COLO668 (cell line): ENCODE results near the gene SPACA6.
A peak's percentile ranks its signal among the peaks of the same experiment; 100 is the strongest.
"Not testable (repeated sequence)": the region's sequence is repeated elsewhere in the genome, so short reads cannot be mapped to it uniquely, and the experiment has no call there.

ENCODE experiments used
- DNase-seq: peaks from one replicate; lab custom pipeline; 2025; ENCODE audit not compliant: unreplicated experiment; lab: John Stamatoyannopoulos, UW

SPACA6 gene

GRCh38 chr19:51693260-51693659 lies at the start of gene SPACA6:
Gene SPACA6, plus strand, starts transcription at chr19:51693330. Its CDS starts 197 bp downstream, at chr19:51693527.
- no peak for DNase-seq

- DNase-seq = no peak
Observed at GRCh38 chr19:51644636-51645271, 48.4 kb upstream of the SPACA6 start.

- not testable (repeated sequence) for DNase-seq
Observed at GRCh38 chr19:51646730-51647129, 46.4 kb upstream of the SPACA6 start, which contains the start of gene SIGLEC14. Gene SIGLEC14, minus strand, starts transcription at chr19:51646825. Its CDS starts 66 bp downstream, at chr19:51646759.

GRCh38 chr19:51647318-51647717 lies 45.8 kb upstream of the SPACA6 start:
- no peak for DNase-seq

GRCh38 chr19:51651216-51651846 lies 41.8 kb upstream of the SPACA6 start:
- DNase-seq = no peak

- DNase-seq = no peak
Observed at GRCh38 chr19:51652266-51652665, 40.9 kb upstream of the SPACA6 start.

- DNase-seq = no peak
Observed at GRCh38 chr19:51653162-51653561, 40.0 kb upstream of the SPACA6 start.

GRCh38 chr19:51654783-51655182 lies 38.3 kb upstream of the SPACA6 start:
- DNase-seq = no peak

GRCh38 chr19:51660975-51661600 lies 32.0 kb upstream of the SPACA6 start:
- peak; percentile 53 for DNase-seq

- no peak for DNase-seq
Observed at GRCh38 chr19:51663650-51664049, 29.5 kb upstream of the SPACA6 start.

GRCh38 chr19:51664131-51664530 lies 29.0 kb upstream of the SPACA6 start:
- DNase-seq = no peak

GRCh38 chr19:51664997-51665396 lies 28.1 kb upstream of the SPACA6 start:
- DNase-seq = no peak

- no peak for DNase-seq
Observed at GRCh38 chr19:51668216-51668615, 24.9 kb upstream of the SPACA6 start.

GRCh38 chr19:51675911-51676565 lies 17.1 kb upstream of the SPACA6 start:
- peak; percentile 3 for DNase-seq

GRCh38 chr19:51676566-51677083 lies 16.5 kb upstream of the SPACA6 start:
- DNase-seq = no peak

GRCh38 chr19:51680474-51680873 lies 12.7 kb upstream of the SPACA6 start:
- DNase-seq = no peak

- no peak for DNase-seq
Observed at GRCh38 chr19:51681286-51681941, 11.7 kb upstream of the SPACA6 start.

GRCh38 chr19:51686171-51686570 lies 7.0 kb upstream of the SPACA6 start:
- DNase-seq = no peak

- no peak for DNase-seq
Observed at GRCh38 chr19:51687791-51688670, 5.1 kb upstream of the SPACA6 start.
